ENCODE results near the gene SCYGR4. TPM values are rescaled to one million over a fixed set of nuclear protein-coding genes. Genes with fewer than 3 reads are reported as not detected.

Gene SCYGR4
- total RNA-seq, 2 donors from 2014 or later, result not detected

GRCh38 chr2:227608561-227609338 is 8.5 kb upstream of the SCYGR4 start:
- Mint-ChIP-seq H3K36me3 (no peaks in the 10 kb centered on the region), H3K9me3 (no peaks in the 10 kb centered on the region), H3K27ac (no peak overlapping the region)
- no peak for DNase-seq (ENCODE audit: low spot score in 2 of 2)
- no peak for ATAC-seq

DNA sequence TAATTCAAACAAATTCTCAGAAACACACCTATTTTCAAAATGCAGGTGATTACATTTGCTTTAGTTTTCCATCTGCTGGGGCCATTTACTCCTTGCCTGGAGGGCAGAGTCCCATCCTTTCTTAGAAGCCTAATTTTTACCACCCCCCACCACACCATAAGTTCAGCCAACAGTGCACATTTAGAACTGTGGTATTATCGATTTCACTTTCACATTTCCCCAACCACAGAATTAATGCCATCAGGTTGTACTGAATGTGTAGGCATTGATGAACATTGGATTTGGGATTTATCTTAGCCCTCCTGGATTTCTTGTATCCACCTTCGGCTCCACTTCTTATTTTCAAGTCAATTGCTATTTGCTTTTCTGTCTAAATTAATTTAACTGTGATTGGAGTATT is 7.2 kb upstream of the SCYGR4 start:
- no peaks in the 10 kb centered on the region for H3K36me3 Mint-ChIP-seq
- H3K27ac Mint-ChIP-seq, result no peak overlapping the region
- no peak for DNase-seq (ENCODE audit: low spot score in 2 of 2)
- no peaks in the 10 kb centered on the region for H3K9me3 Mint-ChIP-seq
- no peak for ATAC-seq

DNA sequence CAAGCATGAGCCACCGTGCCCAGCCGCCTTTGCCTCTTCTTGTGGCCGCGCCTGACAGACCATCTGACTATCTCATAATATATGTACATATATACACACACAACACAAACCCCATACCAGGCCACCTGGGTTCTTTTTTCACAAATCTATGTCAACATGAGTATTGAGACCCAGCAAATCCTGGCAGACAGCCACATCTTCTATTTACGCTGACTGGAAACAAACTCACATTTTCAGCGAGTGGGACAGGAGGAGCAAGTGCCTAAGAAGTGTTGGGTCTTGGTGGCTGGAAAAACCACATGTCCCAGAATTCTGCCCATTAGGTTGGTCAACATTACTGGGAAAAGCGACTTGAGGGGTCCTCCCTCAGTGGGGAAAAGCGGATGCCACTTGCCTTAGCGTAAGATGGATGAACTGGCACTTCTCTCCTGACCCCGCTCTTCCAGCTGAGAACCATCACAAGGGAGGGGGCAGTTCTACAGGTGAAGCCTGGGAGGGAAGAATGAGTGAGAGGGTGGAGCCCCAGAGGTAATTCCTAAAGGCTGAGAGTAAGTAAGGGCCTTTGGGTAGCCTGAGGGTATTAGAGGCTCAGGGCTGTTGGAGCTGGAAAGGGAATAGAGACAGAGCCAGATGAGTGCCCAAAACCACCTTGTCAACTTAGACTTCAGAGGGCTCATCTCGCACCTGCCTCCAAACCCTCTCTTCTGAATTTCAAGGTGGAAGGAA is 4.6 kb upstream of the SCYGR4 start:
- Mint-ChIP-seq H3K9me3 (no peaks in the 10 kb centered on the region), H3K27ac (no peak overlapping the region), H3K36me3 (no peaks in the 10 kb centered on the region)
- ATAC-seq (no peak), DNase-seq (ENCODE audit: low spot score in 2 of 2) (no peak)

DNA sequence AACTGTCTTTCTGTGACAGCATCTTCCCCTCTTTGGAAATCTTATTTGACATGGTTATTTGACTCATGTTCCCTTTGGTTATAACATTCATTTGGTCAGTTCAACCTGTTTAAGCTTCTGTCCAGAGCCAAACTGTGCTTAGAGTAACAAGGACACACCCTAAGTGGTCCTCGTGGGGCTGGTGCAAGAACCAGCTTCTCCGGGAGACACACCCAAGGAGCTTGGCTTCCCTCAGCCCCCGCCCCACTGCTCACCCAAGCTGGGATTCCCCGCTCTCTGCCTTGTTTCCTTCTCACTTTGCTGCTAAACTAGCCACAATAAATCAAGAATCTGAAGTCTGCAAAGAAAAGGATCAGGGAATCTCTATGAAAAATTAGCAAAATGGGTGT is 4.0 kb upstream of the SCYGR4 start:
- ATAC-seq, result no peak
- Mint-ChIP-seq H3K36me3 (no peaks in the 10 kb centered on the region), H3K9me3 (no peaks in the 10 kb centered on the region)

DNA sequence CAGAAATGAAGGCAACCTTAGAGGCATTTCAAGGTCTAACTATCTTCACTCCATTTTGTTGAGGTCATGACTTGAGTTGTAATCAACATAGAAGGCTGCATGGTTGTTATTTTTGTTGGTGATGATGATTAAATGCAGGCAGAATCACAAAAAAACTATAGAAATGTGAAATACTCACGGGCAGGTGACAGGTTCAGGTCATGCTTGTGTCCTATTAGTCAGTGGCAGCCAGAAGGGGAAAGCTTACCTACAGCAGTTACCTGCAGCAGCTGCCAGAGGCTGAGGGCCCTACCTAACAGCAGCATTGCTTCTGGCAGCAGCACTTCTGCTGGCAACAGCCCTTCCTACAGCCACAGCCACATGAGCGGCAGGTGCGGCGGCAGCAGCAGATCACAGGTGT is 3.1 kb upstream of the SCYGR4 start:
- DNase-seq (ENCODE audit: low spot score in 2 of 2) (no peak), ATAC-seq (no peak)
- Mint-ChIP-seq H3K9me3 (no peaks in the 10 kb centered on the region), H3K27ac (no peak overlapping the region), H3K36me3 (no peaks in the 10 kb centered on the region)

More for the DNA sequence above, 4.0 kb upstream of the SCYGR4 start:
- DNase-seq (ENCODE audit: low spot score in 2 of 2), result no peak
- no peak overlapping the region for H3K27ac Mint-ChIP-seq

GRCh38 chr2:227614740-227615139 is 2.6 kb upstream of the SCYGR4 start, which contains the start of gene SCYGR3:
Gene SCYGR3 (minus strand): TSS chr2:227614840. CDS start chr2:227614840, 0 bp downstream.
- no peak within 1 kb of the TSS for H3K27ac Mint-ChIP-seq
- H3K9me3 Mint-ChIP-seq, result no peaks in the 10 kb centered on the region
- ATAC-seq, result no peak

GRCh38 chr2:227615181-227615580 is 2.1 kb upstream of the SCYGR4 start:
- no peaks in the 10 kb centered on the region for H3K9me3 Mint-ChIP-seq
- H3K27ac Mint-ChIP-seq, result no peak overlapping the region
- no peaks in the 10 kb centered on the region for H3K36me3 Mint-ChIP-seq
- DNase-seq (ENCODE audit: low spot score in 2 of 2) (no peak), ATAC-seq (no peak)

More at GRCh38 chr2:227614740-227615139, 2.6 kb upstream of the SCYGR4 start, which contains the start of gene SCYGR3:
- no peaks in the 10 kb centered on the region for H3K36me3 Mint-ChIP-seq
- no peak for DNase-seq (ENCODE audit: low spot score in 2 of 2)

DNA sequence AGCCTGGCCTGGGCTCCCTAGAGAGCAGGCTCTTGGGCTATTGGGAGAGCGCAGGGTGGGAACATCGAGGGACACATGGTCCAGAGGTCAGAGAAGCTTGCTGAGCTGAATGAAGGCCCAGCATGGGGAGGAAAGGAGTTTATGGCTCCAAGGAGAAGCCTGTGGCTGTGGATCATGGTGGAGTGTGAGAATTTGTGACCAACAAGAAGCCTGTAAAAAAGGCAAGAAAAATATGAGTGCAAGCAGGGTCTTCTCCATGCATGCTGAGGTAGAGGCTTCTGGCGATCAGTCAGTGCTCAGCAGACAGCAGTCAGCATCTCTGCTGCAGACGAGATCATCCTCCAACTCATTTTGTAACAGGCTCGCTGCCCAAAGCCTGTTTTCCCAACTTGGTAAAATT is 1.4 kb upstream of the SCYGR4 start:
- H3K27ac Mint-ChIP-seq, result no peak overlapping the region
- ATAC-seq (no peak), DNase-seq (ENCODE audit: low spot score in 2 of 2) (no peak)
- H3K9me3 Mint-ChIP-seq, result no peaks in the 10 kb centered on the region
- H3K36me3 Mint-ChIP-seq, result no peaks in the 10 kb centered on the region

- Mint-ChIP-seq H3K27ac (no peak overlapping the region), H3K9me3 (no peaks in the 10 kb centered on the region), H3K36me3 (no peaks in the 10 kb centered on the region)
- ATAC-seq (no peak), DNase-seq (ENCODE audit: low spot score in 2 of 2) (no peak)
Measured at GRCh38 chr2:227616631-227617030, 667 bp upstream of the SCYGR4 start.

DNA sequence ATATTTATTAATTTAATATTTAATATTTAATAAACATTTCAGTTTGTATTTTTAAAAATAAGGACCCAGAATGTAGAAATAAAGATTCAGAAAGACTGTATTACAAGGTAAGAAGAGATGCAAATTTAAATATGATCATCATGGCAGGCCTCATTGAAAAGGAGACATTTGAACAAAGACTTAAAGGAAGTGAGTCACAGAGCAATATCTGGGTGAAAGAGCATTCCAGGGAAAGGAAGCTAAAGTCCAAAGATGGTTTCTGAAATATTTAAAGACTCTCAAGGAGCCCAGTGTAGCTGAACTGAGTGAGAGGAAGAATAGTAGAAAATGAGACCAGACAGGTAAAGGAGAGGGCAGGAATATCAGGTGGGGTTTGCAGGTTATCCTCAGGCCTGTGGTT is 5.9 kb downstream of the SCYGR4 start:
- Mint-ChIP-seq H3K9me3 (no peaks in the 10 kb centered on the region), H3K36me3 (no peaks in the 10 kb centered on the region), H3K27ac (no peak overlapping the region)
- no peak for DNase-seq (ENCODE audit: low spot score in 2 of 2)
- ATAC-seq, result no peak

DNA sequence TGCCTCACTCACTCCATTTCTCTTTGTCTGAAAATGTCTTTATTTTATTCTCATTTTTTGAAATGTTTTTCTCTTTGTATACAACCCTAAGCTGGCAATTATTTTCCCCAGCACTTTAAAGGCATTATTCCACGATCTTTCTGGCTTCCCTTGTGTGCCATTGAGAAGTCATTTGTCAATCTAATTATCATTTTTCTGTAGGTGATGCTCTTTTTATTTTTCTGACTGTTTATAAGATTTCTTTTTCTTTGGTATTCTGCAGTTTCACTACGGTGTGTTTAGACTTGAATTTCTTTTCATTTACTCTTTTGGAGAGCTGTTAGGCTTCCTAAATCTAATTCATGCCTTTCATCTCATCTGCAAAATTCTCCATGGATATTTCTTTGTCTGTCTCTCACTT is 8.1 kb downstream of the SCYGR4 start:
- Mint-ChIP-seq H3K36me3 (no peaks in the 10 kb centered on the region), H3K9me3 (no peaks in the 10 kb centered on the region), H3K27ac (no peak overlapping the region)
- ATAC-seq, result no peak
- no peak for DNase-seq (ENCODE audit: low spot score in 2 of 2)

GRCh38 chr2:227626580-227627151 is 9.4 kb downstream of the SCYGR4 start:
- H3K36me3 Mint-ChIP-seq, result no peaks in the 10 kb centered on the region
- no peaks in the 10 kb centered on the region for H3K9me3 Mint-ChIP-seq
- ATAC-seq (no peak), DNase-seq (ENCODE audit: low spot score in 2 of 2) (no peak)
- H3K27ac Mint-ChIP-seq, result no peak overlapping the region

DNA sequence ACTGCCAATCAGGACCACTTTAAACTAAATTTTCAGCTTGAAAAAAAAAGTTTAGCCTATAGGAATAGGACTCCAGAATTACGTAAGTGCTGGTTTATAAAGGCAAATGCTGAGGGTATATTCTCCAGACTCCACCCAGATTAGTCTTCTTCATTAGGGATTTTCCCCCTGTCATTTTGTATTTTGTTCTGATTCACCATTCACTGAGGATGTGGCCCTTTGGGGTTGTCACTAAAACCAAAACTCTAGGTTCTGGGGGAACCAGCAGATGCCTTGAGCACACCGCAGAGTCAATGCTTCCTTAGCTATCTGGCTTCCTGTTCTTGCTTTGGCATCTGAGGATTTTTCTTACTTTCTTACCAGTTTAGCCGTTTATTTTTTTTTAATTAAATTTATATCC is 10.5 kb downstream of the SCYGR4 start:
- Mint-ChIP-seq H3K36me3 (no peaks in the 10 kb centered on the region), H3K9me3 (no peaks in the 10 kb centered on the region), H3K27ac (no peak overlapping the region)
- DNase-seq (ENCODE audit: low spot score in 2 of 2) (no peak), ATAC-seq (peak; percentile 78 to 86)

- H3K27ac Mint-ChIP-seq, result no peak overlapping the region
- DNase-seq (ENCODE audit: low spot score in 2 of 2), result no peak
- no peaks in the 10 kb centered on the region for H3K36me3 Mint-ChIP-seq
- no peaks in the 10 kb centered on the region for H3K9me3 Mint-ChIP-seq
- ATAC-seq, result no peak
Measured at GRCh38 chr2:227629435-227629834, 12.1 kb downstream of the SCYGR4 start.

DNA sequence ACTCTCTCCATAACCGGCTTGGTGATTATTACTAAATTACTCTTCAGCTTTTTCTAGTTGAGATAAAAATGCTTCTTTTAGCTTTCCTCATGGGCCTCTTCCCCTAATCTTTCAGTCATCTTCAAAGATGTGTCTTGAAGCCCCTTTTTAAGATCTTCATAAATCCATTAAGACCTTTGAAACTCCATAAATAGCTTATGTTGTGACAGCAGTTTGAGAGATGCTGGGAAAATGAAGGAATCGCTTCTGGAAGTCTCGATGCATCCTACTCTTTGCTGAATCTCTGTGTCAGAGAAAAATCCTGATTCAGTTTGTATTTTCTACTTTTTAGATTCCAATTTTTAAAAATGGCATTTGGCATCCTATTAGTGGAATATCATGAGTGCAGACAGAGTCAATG is 13.0 kb downstream of the SCYGR4 start:
- H3K36me3 Mint-ChIP-seq, result no peaks in the 10 kb centered on the region
- no peak overlapping the region for H3K27ac Mint-ChIP-seq
- DNase-seq (ENCODE audit: low spot score in 2 of 2), result no peak
- no peak for ATAC-seq
- no peaks in the 10 kb centered on the region for H3K9me3 Mint-ChIP-seq

DNA sequence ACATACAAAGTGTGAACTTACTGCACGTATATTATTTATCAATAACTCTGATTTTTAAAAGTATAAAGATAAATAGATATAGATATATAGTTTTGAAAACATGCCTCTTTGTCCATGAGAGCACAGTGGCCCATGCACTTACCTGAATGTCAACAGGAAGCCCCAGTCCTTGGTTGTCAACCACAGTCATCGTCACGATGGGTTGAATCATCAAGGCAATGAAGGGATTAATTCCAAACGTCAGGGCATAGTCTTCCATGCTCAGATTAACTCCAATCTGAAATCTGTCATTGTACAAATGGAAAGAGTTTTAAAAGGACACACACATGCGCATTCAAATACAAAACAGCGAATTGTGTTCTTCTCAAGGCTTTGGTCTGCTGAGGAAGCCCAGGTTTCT is 15.5 kb downstream of the SCYGR4 start:
- DNase-seq (ENCODE audit: low spot score in 2 of 2), result no peak
- no peaks in the 10 kb centered on the region for H3K9me3 Mint-ChIP-seq
- H3K36me3 Mint-ChIP-seq, result no peaks in the 10 kb centered on the region
- H3K27ac Mint-ChIP-seq, result no peak overlapping the region
- ATAC-seq, result no peak

GRCh38 chr2:227634201-227634600 is 16.9 kb downstream of the SCYGR4 start:
- no peak for DNase-seq (ENCODE audit: low spot score in 2 of 2)
- no peak for ATAC-seq
- no peaks in the 10 kb centered on the region for H3K36me3 Mint-ChIP-seq
- H3K9me3 Mint-ChIP-seq, result no peaks in the 10 kb centered on the region
- no peak overlapping the region for H3K27ac Mint-ChIP-seq

All from activated naive CD4-positive, alpha-beta T cell treated with anti-CD3 and anti-CD28 coated beads, Interleukin-2, amount 50 U/mL, for 72 hours (primary cell).